NCI-H187 (cell line): Measurements from ENCODE around the gene TTL.

Experiments used
- DNase-seq, 2 experiments: peaks; one replicate each; lab custom pipeline; 2025; lab: John Stamatoyannopoulos, UW

Gene TTL

DNA sequence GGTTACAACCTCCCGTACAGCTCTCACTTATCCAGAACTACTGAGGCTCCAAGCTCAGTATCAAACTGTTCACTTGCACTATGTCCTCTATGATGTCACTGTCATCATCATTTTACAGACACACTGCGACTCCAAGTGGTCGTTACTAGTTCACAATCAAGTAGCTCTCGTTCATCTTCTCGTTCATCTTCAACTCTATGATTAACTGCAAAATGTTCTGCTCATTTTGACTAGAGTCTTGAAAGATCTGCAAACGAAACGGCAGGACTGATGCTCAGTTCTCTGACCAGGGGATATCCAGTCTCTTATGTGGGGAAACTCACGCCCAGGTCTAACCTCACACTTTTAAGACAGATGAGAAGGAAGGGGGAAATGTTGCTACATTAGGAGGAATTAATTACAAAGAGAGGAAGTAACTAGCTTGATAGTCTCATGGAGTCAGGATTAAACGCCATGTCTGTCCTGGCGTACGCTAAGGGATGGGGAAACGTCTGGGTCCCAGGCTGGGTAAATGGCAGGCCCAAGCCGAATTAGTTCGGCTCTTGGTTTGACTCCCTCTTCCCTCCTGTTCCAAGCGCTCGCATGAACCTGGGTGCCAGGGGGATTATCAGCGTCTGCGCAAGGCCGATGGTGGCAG lies 101.7 kb downstream of the TTL start:
- no peak for DNase-seq

DNA sequence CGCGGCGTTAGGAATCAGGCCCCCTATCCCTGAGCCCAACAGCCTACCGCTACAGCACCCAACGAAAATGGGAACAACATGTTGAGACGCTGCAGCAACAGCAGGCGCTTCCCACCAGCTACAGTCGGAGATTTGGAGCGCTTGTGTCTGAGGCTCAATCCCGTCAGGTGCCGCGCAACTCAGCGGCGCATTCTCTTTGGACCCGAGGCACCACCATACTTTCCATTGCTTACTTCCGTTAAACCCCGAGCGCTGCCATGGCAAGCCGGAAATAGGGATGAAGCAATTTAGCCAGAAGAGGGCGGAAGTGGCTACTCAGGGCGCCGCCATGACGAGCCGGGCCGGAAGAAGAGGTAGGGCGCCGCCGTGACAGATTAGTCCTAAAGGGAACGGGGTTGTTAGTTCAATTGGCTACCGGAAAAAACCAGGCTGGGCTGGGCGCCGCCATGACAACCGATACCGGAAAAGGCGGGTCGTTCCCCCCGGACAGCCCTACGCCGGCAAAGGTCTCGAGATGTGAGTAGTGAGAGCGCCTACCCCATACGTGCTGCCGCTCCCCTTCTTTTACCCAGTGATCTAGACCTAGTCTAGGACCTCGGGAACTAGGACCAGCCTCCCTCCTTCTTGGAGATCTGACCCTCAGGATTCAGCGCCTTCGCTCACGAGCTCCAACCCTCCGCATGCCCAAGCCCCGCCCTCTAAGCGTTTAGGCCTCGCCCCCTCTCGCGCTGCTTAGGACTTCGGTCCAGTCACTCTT lies 102.4 kb downstream of the TTL start, which contains the start of gene CHCHD5:
Gene CHCHD5, plus strand, starts transcription at position 476 of the 757 bp plus-strand sequence. Its CDS starts 39 bp downstream, at position 515.
- peak; percentile 78 to 82 for DNase-seq

DNA sequence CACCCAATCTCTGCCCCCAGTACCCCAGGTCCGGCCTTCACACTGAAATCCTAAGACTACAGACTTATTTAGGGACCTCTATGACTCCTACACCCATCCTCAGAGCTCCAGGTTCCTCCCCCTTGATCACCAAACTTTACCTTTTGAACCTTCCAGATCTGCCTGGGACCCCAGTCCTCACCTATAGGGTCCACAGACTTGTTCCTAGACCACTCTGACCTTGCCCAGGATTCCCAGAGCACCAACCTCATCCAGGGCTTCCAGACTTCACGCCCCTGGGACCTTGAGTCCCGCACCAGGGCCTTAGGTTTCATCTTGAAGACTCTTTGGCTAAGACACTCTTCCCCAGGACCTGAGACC lies 102.9 kb downstream of the TTL start:
- DNase-seq, result no peak

DNA sequence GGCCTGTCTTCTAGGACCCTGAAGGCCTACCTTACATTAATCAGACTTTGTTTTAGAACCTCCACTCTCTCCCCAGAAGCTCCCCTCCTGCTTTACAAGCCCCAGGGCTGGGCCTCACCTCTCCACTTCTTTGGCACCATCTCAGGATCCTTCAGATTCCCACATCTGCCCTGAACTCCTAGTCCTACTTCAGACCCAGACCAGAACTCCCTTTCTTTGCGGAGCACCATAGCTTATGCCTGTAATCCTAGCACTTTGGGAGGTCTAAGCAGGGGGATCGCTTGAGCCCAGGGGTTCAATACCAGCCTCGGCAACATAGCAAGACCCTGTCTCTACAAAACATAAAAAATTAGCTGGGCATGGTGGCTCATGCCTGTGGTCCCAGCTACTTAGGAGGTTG lies 103.4 kb downstream of the TTL start:
- DNase-seq, result no peak

DNA sequence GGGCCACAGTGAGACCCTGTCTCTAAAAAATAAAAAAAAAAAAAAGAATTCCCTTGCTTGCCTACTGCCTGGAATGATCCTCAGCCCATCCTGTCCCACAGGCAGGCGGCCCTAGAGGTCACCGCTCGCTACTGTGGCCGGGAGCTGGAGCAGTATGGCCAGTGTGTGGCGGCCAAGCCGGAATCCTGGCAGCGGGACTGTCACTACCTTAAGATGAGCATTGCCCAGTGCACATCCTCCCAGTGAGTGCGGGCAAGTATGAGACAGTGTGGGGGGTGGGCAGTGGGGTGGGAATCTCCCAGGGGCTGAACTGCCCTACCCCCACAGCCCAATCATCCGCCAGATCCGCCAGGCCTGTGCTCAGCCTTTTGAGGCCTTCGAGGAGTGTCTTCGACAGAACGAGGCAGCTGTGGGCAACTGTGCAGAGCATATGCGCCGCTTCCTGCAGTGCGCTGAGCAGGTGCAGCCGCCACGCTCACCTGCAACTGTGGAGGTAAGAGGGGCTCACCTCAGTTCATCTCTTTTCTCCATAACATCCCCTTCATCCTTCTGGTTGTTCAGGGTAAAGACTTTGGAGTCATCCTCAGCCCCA lies 104.0 kb downstream of the TTL start:
- DNase-seq, result no peak

DNA sequence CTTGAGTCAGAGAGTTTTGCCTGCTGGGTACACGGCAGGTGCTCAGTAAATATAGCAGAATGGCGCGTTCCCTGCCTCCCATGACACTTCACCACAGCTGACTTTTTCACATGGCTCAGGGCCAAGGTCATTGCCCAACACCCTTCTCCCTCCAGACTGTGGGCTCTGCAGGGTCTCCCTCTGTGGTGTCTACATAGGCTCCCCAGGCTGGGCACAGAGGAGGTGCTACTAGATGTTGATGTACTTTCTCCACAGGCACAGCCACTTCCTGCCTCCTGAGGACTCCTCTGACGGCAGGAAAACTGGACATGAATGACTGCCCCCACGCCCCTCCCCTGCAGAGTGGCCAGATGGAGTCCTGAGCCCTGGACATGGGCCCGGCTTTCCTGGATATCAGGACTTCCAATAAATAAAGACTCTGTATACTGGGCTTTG lies 106.7 kb downstream of the TTL start:
- DNase-seq, result no peak
